ENCODE data around the gene CDKAL1. TPM values are rescaled to one million over a fixed set of nuclear protein-coding genes. Genes with fewer than 3 reads are reported as not detected.

The CDKAL1 gene
- total RNA-seq, 8 experiments from 2014 or later, result 16.1 to 25.2 (median 20.2) TPM

DNA sequence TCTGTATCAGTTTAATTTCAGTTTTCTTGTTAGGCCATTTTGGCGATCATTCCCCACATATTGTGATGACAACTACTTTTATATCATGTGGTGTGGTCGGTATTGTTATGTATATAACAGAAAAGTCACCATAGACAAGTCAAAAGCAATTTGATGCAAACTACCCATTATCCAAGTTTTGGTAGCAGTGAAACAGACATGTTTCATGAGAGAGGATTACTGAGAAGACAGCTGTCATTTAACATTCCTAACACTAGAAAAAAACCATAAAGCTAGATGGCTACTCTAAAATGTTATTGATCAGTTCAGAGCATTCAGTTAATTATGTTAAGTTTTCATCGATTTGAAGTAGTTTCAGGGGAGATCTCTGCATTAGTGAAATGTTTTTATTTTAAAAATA is 597.1 kb downstream of the CDKAL1 start:
- Histone ChIP-seq H3K4me1 (replicated peaks in 1 of 2) (peaks cover 27 to 55% of the 10 kb centered on the region in 2 donors), H3K27ac (no peak overlapping the region), H3K4me3 (no peak overlapping the region)
- in situ Hi-C loops (cut with MboI; ENCODE audit: low pct_unique_long_range_greater_than_20kb in 2 of 9, low sequenced_read_pairs in 9 of 9, unreplicated experiment in 9 of 9), result no loop called here
- 31 to 92% (median 76%) methylated on average over 2 to 3 of the region's 3 CpGs; no CpG with 5 or more reads in 2 of the 10 experiments for WGBS, 10 experiments
- ATAC-seq (replicated peaks in 6 of 8), result no peak

DNA sequence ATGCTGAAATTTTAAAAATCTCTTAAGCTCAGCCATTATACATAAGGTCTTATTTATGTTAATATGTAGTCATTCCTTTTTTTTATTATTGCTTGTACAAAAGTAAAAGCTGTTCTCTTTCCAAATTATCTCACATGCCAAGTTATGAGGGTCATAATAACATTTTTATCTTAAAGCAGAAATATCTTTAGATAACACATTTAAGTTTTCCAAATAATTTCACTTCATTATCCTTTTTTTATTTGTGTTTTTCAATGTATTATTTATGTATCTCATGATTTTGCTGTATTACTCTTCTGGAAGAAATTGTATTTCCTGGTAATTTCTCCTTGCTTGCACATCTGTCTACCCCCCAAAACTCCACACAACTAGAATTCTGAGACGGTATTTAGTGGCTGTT is 598.2 kb downstream of the CDKAL1 start:
- no peak for ATAC-seq (replicated peaks in 6 of 8)
- H3K27ac ChIP-seq, result peak overlapping the region; percentile 45 to 56
- no peak overlapping the region for H3K4me3 ChIP-seq
- WGBS, 10 experiments, result 9 to 100% (median 59%) methylated on average over 1 of the region's 1 CpG; no CpG with 5 or more reads in 4 of the 10 experiments
- peaks cover 38 to 66% of the 10 kb centered on the region in 2 donors for H3K4me1 ChIP-seq (replicated peaks in 1 of 2)
- in situ Hi-C loops (cut with MboI; ENCODE audit: low pct_unique_long_range_greater_than_20kb in 2 of 9, low sequenced_read_pairs in 9 of 9, unreplicated experiment in 9 of 9), result no loop called here

DNA sequence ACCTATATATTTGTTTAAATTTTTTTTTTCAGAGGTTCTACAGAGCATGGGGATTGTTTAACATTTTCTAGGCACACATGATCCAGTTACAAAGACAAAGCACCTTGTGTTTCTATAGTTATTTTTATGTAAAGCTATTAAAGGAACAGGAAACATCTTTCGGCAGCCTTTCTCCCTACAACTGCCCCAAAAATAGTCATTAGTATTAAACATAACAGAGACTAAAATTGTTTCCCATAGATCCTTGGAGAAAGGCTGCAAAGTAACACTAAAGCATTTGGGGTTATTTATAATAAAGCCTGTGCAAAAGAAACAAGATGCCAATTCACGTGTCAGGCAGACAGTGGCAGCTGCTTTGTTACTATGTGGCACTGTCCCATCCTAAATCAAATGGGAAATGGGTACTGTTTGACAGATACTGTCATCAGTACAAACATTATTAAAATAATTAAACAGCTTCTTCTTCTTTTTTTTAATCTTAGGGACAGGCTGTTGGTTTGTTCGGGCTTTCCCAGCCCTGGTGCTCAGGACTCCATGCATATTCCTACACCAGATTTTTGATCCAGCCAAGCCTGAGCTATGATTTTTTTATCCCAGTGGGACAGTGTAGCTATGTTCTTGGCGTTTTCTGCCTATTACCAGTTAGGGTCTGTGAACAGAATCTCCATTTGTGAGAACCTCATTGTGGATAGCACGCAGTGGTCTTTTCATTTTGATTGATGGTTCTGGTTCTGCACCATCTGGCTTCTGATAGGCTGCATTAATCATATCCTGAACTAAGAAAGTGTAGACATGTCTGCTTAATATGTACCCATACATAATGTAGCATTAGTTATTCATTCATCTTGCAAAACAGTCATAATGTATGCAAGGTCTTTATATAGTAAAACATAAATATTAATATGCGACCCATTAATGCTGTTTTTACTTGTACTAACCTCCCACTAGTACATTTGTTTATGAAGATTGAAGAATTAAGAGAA is 598.9 kb downstream of the CDKAL1 start:
- 0 to 46% (median 10%) methylated on average over 1 to 6 of the region's 6 CpGs for WGBS, 10 experiments

DNA sequence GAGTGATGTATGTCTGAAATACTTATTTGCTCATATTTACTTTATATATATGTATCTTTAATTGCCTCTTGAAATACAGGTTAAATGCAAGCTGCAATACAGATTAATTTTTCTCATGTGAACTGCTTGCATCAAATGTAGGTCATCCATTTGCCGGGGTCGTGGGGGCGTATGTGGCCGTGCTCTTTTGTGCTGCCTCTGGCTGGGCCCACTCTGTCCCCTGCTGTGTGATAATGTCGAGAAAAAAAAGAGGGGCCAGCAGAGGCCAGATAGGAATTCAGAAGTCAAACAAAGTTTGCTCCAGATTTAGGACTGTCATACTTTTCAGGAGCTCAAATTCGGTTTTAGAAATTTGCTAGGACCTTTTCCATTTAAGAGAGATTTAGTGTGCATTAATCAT is 599.6 kb downstream of the CDKAL1 start:
- no peak overlapping the region for H3K27ac ChIP-seq
- WGBS, 10 experiments, result 0 to 30% (median 11%) methylated on average over 1 to 6 of the region's 6 CpGs; no CpG with 5 or more reads in 2 of the 10 experiments

More for the DNA sequence above, 598.9 kb downstream of the CDKAL1 start:
- Histone ChIP-seq H3K4me1 (replicated peaks in 1 of 2) (peaks cover 45 to 73% of the 10 kb centered on the region in 2 donors), H3K4me3 (peak overlapping the region in 1 of 5 donors; percentile 8), H3K27ac (peak overlapping the region; percentile 45 to 56)
- in situ Hi-C loops (cut with MboI; ENCODE audit: low pct_unique_long_range_greater_than_20kb in 2 of 9, low sequenced_read_pairs in 9 of 9, unreplicated experiment in 9 of 9), result no loop called here
- peak; percentile 83 to 94 (median 90) for ATAC-seq (replicated peaks in 6 of 8)

DNA sequence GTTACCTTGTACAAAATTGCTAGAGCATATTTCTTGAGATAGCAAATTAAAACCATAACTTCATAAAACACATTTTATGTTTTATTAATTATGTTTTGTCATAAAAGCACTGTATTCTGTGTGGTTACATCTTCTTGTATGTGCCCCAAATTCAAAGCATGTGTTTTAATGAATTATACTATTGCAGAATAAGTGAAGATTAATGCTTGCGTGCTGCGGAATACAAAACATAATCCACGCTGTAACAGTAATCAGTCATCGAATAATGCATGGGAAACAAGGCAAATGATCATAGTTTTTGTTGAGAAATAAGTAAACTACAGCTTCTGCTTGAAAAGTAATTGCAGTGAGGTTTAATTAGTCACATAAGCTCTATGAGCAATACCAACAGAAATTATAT is 600.1 kb downstream of the CDKAL1 start:
- ATAC-seq (replicated peaks in 6 of 8), result no peak
- Histone ChIP-seq H3K27ac (no peak overlapping the region), H3K4me3 (no peak overlapping the region), H3K4me1 (replicated peaks in 1 of 2) (peaks cover 57 to 85% of the 10 kb centered on the region in 2 donors)
- 43 to 66% (median 53%) methylated on average over 3 to 4 of the region's 4 CpGs for WGBS, 10 experiments
- in situ Hi-C loops (cut with MboI; ENCODE audit: low pct_unique_long_range_greater_than_20kb in 2 of 9, low sequenced_read_pairs in 9 of 9, unreplicated experiment in 9 of 9), result no loop called here

More for the DNA sequence above, 599.6 kb downstream of the CDKAL1 start:
- Histone ChIP-seq H3K4me1 (replicated peaks in 1 of 2) (peaks cover 52 to 80% of the 10 kb centered on the region in 2 donors), H3K4me3 (no peak overlapping the region)
- in situ Hi-C loops (cut with MboI; ENCODE audit: low pct_unique_long_range_greater_than_20kb in 2 of 9, low sequenced_read_pairs in 9 of 9, unreplicated experiment in 9 of 9), result no loop called here
- peak in 5 of 8 experiments; percentile 21 to 44 (median 25) for ATAC-seq (replicated peaks in 6 of 8)

DNA sequence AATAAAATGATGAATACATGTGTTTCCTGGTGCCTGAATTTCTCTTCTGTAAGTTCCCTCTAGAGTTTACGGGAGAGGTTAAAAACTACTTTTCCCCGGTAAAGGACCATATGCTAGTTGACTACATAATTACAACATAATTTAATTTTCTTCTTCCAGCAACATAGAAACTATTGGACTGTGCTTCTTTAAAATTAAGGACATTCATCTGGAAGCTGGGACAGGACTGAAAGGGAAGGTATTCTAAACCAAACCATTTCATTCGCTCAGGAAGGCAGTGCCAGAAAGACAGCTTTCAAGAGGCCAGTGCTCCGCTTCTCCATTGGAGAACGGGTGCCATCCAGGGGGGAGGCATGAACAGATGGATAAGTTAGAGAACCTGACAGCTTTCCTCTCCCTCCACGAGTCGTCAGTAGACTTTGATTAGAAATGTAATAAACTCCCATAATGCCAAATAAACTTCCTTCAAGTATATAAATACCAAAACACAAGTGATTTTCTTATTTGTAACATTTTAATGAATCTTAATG is 601.3 kb downstream of the CDKAL1 start:
- peaks cover 58 to 85% of the 10 kb centered on the region in 2 donors for H3K4me1 ChIP-seq (replicated peaks in 1 of 2)
- 67 to 97% (median 91%) methylated on average over 4 to 7 of the region's 7 CpGs; no CpG with 5 or more reads in 2 of the 10 experiments for WGBS, 10 experiments
- no peak overlapping the region for H3K4me3 ChIP-seq
- in situ Hi-C loops (cut with MboI; ENCODE audit: low pct_unique_long_range_greater_than_20kb in 2 of 9, low sequenced_read_pairs in 9 of 9, unreplicated experiment in 9 of 9), result no loop called here
- ATAC-seq (replicated peaks in 6 of 8), result no peak
- H3K27ac ChIP-seq, result no peak overlapping the region

DNA sequence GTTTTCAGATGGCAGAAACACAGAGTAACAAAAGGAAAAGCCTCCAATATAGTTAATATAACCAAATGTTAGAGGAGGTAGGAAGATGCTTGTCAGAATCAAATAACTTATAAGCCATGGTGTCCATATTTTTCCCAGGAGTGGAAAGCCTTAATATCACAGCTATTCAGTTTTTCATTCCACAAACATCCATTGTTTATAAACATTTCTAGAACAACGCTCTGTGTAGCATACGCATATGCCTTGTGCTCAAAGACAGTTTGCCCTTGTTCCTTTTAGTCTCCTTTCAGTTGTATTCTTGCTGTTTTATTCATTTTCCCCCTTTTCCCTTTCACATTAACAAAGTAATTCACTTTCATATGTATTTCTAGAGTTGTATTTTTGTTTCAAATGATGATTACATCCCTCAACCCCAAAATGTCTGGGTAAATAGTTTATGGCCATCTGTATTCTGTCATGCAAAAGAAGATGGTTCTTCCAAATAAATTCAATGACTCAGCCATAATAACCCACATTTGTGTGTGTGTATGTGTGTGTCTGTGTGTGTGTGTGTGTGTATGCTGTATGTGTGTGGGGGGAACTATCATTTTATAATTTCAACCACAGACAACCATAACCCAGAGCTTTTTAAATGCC is 603.6 kb downstream of the CDKAL1 start:
- Histone ChIP-seq H3K27ac (peak overlapping the region in 1 of 2 donors; percentile 41), H3K4me3 (no peak overlapping the region), H3K4me1 (replicated peaks in 1 of 2) (peaks cover 55 to 71% of the 10 kb centered on the region in 2 donors)
- in situ Hi-C loops (cut with MboI; ENCODE audit: low pct_unique_long_range_greater_than_20kb in 2 of 9, low sequenced_read_pairs in 9 of 9, unreplicated experiment in 9 of 9), result no loop called here
- WGBS, 10 experiments, result 30 to 100% (median 73%) methylated on average over 1 to 2 of the region's 2 CpGs
- ATAC-seq (replicated peaks in 6 of 8), result peak in 3 of 8 experiments; percentile 14 to 33 (median 16)

DNA sequence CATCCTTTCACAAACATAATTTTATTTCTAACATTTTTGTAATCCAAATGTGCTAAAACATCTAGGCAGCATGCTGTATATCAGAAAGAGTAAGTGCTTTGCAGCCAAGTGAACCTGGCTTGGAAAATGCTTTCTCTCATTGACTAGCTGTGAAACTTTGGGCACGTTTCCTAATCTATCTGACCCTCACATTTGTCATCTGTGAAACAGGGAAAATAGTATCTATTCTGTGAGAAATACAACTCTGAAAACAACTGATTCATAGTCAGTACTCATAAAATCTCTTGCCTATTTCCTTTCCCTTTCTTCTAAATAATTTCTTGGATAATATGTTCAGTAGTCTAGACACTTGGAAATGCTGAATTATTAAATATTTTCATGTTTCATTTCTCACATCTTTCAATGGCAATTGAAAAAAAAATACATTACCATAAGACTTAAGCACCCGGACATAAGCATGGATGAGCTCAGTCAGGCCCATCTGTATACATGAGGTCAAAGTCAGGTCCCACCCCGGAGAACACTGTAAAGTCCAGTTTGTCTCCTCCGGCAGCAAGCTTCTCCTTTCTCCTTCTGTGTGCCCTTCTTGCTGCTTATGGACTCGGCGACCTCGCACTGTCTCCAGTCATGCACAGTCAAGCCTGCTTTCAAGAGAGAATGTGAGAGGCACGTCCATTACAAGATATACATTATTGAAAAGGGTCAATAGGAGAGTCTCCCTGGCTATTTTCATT is 604.2 kb downstream of the CDKAL1 start:
- ATAC-seq (replicated peaks in 6 of 8), result peak; percentile 26 to 64 (median 39)
- H3K27ac ChIP-seq, result peak overlapping the region; percentile 21 to 41
- peaks cover 49 to 71% of the 10 kb centered on the region in 2 donors for H3K4me1 ChIP-seq (replicated peaks in 1 of 2)
- H3K4me3 ChIP-seq, result no peak overlapping the region
- 0 to 66% (median 43%) methylated on average over 1 to 8 of the region's 8 CpGs; no CpG with 5 or more reads in 1 of the 10 experiments for WGBS, 10 experiments
- in situ Hi-C loops (cut with MboI; ENCODE audit: low pct_unique_long_range_greater_than_20kb in 2 of 9, low sequenced_read_pairs in 9 of 9, unreplicated experiment in 9 of 9), result no loop called here

DNA sequence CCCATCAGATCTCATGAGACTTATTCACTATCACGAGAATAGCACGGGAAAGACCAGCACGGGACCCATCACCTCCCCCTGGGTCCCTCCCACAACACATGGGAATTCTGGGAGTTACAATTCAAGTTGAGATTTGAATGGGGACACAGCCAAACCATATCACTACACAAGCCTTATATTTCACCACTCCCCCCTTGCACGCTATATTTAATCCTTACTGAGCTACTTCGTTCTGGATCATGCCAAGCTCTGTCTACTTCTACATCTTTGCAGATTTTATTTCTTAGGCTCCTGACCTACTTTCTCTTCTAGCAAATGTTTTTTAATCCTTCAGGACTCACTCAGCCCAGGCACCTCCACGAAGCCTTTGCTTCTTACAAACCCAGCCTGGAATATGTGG is 606.7 kb downstream of the CDKAL1 start:
- WGBS, 10 experiments, result 89 to 100% (median 95%) methylated on average over 1 to 6 of the region's 6 CpGs; no CpG with 5 or more reads in 2 of the 10 experiments

DNA sequence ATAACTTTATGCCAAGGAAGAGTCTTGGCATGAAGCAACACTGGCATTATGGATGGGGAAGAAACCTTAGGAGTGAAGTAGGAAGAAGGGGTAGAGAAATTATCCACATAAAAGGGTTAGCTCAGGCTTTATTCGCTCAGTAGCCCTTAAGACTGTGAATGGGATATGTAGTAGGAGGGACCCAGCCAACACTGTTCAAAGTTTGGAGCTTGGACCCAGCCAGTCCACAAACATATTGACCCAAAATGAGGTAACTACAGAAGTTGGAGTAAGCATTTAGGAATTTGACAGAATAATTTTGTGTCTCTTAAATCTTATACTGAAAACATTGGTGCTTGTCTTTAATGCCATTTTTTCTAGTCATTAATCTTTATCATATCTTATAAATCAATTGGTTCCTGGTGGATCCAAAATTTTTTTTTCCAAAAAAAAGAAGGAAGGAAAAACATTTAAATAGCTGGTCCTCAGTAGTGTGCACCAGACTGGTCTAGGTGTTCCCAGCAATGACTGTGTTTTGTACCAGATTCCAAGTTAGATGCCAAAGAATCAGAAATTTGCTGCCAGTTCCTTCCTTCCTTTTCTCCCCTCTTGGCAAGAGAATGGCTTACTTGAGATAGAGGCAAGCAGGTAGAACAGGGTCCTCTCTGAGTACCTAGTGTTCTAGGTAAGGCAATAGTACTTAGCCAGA is 607.5 kb downstream of the CDKAL1 start:
- Histone ChIP-seq H3K4me3 (no peak overlapping the region), H3K4me1 (replicated peaks in 1 of 2) (peaks cover 37 to 61% of the 10 kb centered on the region in 2 donors), H3K27ac (no peak overlapping the region)
- no peak for ATAC-seq (replicated peaks in 6 of 8)
- 80 to 100% (median 100%) methylated on average over 1 of the region's 1 CpG; no CpG with 5 or more reads in 5 of the 10 experiments for WGBS, 10 experiments
- in situ Hi-C loops (cut with MboI; ENCODE audit: low pct_unique_long_range_greater_than_20kb in 2 of 9, low sequenced_read_pairs in 9 of 9, unreplicated experiment in 9 of 9), result no loop called here

More for the DNA sequence above, 606.7 kb downstream of the CDKAL1 start:
- in situ Hi-C loops (cut with MboI; ENCODE audit: low pct_unique_long_range_greater_than_20kb in 2 of 9, low sequenced_read_pairs in 9 of 9, unreplicated experiment in 9 of 9), result no loop called here
- Histone ChIP-seq H3K4me3 (no peak overlapping the region), H3K27ac (no peak overlapping the region), H3K4me1 (replicated peaks in 1 of 2) (peaks cover 45 to 68% of the 10 kb centered on the region in 2 donors)
- no peak for ATAC-seq (replicated peaks in 6 of 8)

DNA sequence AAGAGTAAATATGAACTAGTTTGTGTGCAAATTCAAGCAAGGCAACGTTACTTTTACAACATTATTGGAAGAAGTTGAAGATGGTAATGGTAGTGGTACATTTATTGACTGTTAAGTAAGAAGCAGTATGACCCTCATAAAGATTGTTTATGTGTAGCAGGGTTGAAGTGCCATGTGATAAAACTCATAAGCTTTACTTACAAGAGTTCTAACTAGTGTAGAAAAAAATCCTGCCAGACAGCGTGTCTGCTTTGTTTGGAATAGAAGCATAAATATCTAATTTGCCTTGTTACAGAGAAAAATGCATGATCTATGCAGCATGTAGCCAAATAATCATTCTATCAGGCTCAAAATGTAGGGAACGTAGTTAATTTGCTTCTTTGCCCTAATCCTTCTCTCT is 608.5 kb downstream of the CDKAL1 start:
- in situ Hi-C loops (cut with MboI; ENCODE audit: low pct_unique_long_range_greater_than_20kb in 2 of 9, low sequenced_read_pairs in 9 of 9, unreplicated experiment in 9 of 9), result no loop called here
- Histone ChIP-seq H3K4me1 (replicated peaks in 1 of 2) (peaks cover 27 to 51% of the 10 kb centered on the region in 2 donors), H3K27ac (no peak overlapping the region), H3K4me3 (no peak overlapping the region)
- WGBS, 10 experiments, result 65 to 94% (median 84%) methylated on average over 2 to 3 of the region's 3 CpGs
- ATAC-seq (replicated peaks in 6 of 8), result no peak

DNA sequence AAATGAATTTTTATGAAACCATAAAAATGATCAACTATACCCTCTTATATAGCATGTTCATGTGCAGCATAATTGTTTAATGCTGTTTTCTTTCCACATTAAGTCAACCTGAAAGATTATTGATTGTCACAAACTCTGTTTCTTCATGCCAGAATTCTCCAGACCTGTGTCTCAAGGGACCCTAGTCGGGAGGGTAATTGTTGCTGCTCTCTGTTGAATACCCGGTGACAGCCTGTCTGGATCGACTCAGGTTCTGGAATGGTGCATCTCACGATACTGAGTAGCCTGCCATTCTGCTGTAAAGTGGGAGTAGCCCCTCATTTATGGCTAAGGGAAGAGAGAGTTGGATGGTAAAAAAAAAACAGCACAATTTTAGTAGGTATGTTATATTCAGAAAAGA is 609.4 kb downstream of the CDKAL1 start:
- peaks cover 18 to 46% of the 10 kb centered on the region in 2 donors for H3K4me1 ChIP-seq (replicated peaks in 1 of 2)
- 37 to 80% (median 55%) methylated on average over 1 to 4 of the region's 4 CpGs; no CpG with 5 or more reads in 3 of the 10 experiments for WGBS, 10 experiments
- in situ Hi-C loops (cut with MboI; ENCODE audit: low pct_unique_long_range_greater_than_20kb in 2 of 9, low sequenced_read_pairs in 9 of 9, unreplicated experiment in 9 of 9), result no loop called here
- H3K27ac ChIP-seq, result no peak overlapping the region
- H3K4me3 ChIP-seq, result no peak overlapping the region
- ATAC-seq (replicated peaks in 6 of 8), result peak in 4 of 8 experiments; percentile 20 to 64 (median 59)

All from motor neuron (in vitro differentiated cells).